NCI-H2029 (cell line): Measurements from ENCODE around the gene KRTAP4-16.
"Not testable (repeated sequence)": the region's sequence is repeated elsewhere in the genome, so short reads cannot be mapped to it uniquely, and the experiment has no call there.

Experiments used
- DNase-seq: peaks from one replicate; lab custom pipeline; 2025; lab: John Stamatoyannopoulos, UW

KRTAP4-16 gene

DNA sequence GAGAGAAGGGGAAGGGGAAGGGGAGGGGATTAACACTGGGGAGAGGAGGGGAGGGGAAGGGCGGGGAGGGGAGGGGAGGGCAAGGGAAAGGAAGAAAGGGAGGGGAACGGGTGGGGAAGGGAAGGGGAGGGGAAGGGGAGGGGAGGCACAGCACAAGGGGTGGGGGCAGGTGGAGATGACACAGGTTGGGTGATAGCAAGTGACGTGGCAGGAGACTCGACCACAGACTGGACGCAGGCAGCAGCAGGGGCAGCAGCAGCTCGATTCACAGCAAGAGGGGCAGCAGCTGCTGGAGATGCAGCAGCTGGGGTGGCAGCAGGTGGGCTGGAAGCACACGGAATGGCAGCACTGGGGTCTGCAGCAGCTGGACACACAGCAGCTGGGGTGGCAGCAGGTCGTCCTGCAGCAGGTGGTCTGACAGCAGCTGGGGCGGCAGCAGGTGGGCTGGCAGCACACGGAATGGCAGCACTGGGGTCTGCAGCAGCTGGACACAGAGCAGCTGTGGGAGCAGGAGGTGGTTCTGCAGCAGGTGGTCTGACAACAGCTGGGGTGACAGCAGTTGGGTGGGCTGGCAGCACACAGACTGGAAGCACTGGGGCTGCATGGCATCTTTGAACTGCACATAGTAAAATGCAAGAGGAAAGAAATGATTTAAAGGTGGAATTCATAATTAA lies at the start of gene KRTAP4-16:
TSS of gene KRTAP4-16 (minus strand) at position 624 of the 674 bp plus-strand sequence. CDS start at position 624, 0 bp downstream.
- DNase-seq: no peak

DNA sequence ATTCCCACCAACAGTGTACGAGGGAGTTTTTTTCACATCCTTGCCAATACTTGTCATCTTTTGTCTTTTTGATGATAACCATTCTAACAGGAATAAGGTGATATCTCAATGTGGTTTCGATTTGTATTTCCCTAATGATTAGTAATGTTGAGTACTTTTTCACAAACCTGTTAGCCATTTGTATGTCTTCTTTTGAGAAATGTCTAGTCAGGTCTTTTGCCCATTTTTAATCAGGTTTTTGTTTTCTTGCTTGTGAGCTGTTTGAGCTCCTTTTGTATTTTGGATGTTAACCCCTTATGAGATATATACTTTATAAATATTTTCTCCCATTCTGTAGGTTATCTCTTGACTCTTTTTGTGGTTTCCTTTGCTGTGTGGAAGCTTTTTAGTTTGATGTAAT lies 49.5 kb upstream of the KRTAP4-16 start:
- no peak for DNase-seq

GRCh38 chr17:41150026-41150425 lies 48.0 kb upstream of the KRTAP4-16 start:
- DNase-seq: no peak

- DNase-seq: no peak
These were observed 47.6 kb upstream of the KRTAP4-16 start, which contains the start of gene KRTAP4-5 for GRCh38 chr17:41149652-41149985. TSS of gene KRTAP4-5 (minus strand) at chr17:41149825. CDS start at chr17:41149767, 58 bp downstream.

- DNase-seq: not testable (repeated sequence)
These were observed 47.1 kb upstream of the KRTAP4-16 start for GRCh38 chr17:41148971-41149651.

DNA sequence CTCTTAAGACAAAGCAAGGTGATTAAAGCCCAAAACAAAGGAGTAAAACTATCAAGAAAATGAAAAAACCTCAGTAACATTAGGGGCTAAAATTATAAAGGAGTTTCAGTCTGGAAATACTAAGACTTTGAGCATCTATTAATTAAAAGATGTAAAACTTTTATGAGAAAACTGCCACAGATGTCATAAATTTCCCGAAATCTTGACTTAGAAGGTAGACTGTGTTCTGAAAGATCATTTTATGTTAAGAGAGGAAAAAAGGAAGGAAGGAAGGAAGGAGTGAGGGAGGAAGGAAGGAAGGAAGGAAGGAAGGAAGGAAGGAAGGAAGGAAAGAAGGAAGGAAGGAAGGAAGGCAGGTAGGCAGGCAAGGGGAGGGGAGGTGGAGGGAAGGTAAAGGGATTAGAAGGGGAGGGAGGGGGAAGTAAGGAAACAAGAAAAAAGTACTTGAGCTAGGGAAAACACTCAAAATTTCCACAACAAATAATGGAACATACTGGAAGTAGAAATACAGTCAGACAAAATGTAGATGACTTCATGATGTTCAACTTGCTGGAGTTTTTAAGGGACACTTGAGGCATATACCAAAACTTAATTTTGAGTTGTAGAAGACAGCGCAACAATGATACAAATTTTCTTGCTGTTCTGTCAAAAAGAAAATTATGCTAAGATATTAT lies 45.7 kb upstream of the KRTAP4-16 start:
- no peak for DNase-seq

GRCh38 chr17:41145261-41145660 lies 43.3 kb upstream of the KRTAP4-16 start:
- no peak for DNase-seq

DNA sequence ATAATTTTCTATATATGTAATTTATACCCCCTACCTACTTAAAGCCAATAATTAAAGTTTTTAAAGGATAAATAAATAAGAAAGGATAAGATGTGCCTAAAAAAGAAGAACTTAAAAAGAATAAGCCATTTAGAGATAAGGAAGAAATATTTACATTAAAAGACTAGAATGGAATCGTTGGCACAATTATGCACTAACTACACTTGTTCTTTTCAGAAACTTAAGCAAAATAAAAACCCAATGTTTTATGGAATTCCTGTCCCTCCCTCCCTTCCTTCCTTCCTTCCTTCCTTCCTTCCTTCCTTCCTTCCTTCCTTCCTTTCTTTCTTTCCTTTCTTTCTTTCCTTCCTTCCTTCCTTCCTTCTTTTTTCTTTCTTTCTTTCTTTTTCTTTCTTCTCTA lies 42.8 kb upstream of the KRTAP4-16 start:
- DNase-seq: no peak

DNA sequence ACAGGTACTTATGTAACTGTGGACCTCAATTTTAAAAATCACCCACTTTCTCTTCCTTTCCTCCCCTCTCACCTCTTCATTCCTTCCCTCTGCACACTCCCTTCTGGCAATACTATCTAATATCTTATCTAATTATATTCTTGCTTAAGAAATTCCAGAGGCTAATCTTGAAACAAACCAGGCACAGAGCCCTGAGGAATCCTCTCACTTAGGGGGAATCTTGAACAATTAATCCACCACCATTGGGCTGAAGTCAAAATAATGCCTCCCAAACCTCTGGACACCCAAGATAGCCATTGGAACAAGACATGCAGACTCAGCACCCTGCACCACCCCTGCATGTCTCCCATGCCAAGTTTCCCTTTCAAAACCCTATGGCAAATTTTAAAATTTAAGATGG lies 39.4 kb upstream of the KRTAP4-16 start:
- no peak for DNase-seq

DNA sequence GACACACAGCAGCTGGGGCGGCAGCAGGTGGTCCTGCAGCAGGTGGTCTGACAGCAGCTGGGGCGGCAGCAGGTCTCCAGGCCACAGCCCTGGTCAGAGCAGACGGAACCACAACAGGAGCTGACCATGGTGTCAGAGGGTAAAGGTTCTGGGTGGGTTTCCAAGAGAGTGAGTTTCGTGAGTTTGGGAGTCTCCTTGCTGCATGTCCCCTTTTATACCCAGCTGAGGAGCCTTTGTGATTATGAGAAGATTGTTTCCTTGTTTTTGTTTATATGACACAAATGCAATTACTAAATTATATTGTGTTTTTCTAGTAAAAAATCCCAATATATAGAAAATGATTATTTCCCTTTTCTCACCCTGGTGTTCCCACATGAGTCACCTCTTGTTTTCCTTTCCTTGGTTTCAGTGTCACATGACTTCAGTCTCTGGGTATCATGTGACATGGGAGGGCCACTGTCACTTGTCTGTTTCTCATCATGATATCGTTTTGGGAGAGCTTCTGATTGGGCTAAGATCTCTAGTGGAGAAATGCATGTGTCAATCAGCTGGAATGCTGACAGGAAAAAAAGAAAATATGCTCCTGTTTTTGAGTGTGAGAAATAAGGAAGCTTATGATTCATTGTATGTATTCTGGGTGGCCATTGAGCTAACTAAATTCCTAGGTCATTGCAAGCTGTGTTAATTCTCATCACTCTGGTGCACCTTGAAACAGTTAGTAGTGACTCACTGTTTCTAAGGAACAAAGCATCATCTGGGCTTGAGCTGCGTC lies 38.5 kb upstream of the KRTAP4-16 start, which contains the start of gene KRTAP4-6:
TSS of gene KRTAP4-6 (minus strand) at position 185 of the 772 bp plus-strand sequence. CDS start at position 128, 57 bp downstream.
- DNase-seq: no peak

DNA sequence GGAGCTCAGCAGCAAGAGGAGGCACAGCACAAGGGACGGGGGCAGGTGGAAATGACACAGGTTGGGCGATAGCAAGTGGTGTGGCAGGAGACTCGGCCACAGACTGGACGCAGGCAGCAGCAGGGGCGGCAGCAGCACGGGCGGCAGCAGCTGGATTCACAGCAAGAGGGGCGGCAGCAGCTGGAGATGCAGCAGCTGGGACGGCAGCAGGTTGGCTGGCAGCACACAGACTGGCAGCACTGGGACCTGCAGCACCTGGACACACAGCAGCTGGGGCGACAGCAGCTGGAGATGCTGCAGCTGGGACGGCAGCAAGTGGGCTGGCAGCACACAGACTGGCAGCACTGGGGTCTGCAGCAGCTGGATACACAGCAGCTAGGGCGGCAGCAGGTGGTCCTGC lies 37.9 kb upstream of the KRTAP4-16 start:
- DNase-seq: not testable (repeated sequence)

DNA sequence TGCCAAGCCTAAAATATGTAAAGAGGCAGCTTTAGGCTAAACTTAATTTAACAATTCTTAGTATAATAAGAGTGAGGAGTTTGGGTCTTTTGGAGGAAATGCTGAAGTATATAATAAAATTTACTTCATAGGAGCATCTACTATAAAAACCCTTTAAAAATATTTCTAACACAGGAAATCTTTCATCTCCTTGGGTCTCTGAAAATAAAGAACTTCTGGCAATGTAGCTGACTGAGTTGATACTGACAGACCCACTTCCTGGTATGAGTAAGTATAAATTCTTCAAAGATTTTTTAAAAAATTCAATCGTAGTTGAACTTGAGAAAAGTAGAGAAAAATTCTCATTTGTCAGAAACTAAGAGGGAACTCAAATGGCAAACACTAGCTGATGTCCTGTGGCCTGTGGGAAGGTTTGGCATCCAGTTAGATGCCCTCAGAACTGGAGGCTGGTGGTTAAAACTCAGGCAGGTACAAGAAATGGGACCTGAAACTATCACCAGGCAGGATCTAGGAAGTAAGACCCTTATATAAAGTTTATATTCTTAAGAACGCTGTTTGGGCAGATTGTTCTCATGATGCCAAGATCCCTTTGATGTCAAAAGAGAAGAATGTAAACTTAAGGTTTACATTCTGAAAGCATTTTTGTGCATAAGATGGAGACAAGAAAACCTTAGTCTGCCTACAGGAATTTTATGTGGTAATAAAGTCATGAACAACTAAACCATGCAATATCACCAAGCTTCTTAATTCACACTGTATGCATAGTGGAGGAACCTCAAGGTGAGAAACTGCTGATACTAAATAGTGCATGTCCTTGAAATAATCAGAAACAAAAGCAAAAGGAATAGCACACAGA lies 32.1 kb upstream of the KRTAP4-16 start:
- DNase-seq: no peak

- no peak for DNase-seq
These were observed 30.0 kb upstream of the KRTAP4-16 start for GRCh38 chr17:41131979-41132378.

GRCh38 chr17:41127371-41127770 lies 25.4 kb upstream of the KRTAP4-16 start:
- no peak for DNase-seq

DNA sequence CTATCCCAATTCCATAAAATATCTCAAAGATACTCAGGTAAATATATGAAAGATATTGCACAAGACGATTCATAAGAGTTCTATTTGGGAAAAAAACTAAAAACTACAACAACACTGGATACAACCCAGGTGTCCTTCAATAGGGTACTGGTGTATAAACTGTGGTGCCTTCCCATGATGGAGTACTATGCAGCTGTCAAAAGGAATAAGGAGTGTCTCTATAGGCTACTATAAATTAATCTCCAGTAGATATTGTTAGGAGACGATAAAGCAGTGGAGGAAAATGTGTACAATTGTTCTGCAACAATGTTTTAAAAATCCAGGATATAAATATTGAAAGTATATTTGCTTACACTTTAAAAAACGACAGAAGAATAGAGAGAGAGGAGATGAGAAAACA lies 24.4 kb upstream of the KRTAP4-16 start:
- no peak for DNase-seq

GRCh38 chr17:41125064-41125463 lies 23.1 kb upstream of the KRTAP4-16 start:
- DNase-seq: no peak

DNA sequence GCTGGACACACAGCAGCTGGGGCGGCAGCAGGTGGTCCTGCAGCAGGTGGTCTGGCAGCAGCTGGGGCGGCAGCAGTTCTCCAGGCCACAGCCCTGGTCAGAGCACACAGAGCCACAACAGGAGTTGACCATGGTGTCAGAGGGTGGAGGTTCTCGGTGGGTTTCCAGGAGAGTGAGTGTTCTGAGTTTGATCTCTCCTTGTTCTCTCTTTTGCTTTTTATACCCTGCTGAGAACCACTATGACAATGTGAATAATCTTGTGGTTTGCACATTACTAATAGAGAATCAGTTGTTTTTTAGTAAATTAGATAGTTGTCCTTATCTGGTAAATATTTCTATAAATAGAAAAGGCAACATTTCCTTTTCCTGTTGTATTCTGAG lies 22.0 kb upstream of the KRTAP4-16 start, which contains the start of gene KRTAP4-12:
TSS of gene KRTAP4-12 (minus strand) at position 192 of the 381 bp plus-strand sequence. CDS start at position 132, 60 bp downstream.
- DNase-seq: not testable (repeated sequence)

GRCh38 chr17:41123292-41123990 lies 21.4 kb upstream of the KRTAP4-16 start:
- not testable (repeated sequence) for DNase-seq

DNA sequence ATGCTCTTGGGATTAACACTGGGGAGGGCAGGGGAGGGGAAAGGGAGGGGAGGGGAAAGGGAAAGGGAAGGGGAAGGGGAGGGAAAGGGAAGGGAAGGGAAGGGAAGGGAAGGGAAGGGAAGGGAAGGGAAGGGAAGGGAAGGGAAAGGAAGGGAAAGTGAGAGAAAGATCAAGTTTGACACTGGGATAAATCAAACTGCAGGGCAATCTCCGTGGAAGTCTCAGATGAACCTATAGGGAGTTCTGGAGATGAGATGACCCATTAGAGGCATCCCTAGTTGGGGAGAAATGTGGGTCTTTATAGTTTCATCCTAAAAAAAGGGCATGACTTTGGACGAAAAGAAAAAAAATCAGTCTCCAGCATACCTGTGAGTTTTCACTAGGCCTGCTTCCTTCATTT lies 19.7 kb upstream of the KRTAP4-16 start:
- no peak for DNase-seq
